ENCODE results near the gene NFATC2IP. TPM values are rescaled to one million over a fixed set of nuclear protein-coding genes. Genes with fewer than 3 reads are reported as not detected.

NFATC2IP gene
- total RNA-seq, 1 experiment from 2014 or later: 63.5 TPM

DNA sequence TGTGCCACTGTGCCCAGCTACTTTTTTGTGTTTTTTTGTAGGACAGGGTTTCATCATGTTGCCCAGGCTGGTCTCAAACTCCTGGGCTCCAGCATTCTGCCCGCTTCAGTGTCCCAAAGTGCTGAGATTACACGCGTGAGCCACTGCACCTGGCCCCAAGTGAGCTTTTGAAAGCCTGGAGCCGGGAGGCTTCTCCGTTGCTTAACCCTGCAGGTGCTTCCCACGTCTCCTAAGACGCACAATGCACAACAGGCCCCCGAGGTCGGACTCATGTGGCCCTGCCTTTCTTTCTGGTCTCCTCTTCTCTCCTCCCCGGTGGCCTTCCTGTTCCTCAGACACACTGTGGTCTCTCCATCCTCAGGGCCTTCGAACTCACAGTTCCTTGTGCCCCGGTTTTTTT lies 38.2 kb upstream of the NFATC2IP start:
- Histone ChIP-seq H3K27ac (ENCODE audit: low read depth, low read length, poor library complexity, severe bottlenecking) (no peak overlapping the region), H3K4me1 (ENCODE audit: insufficient read depth, low read length, poor library complexity, severe bottlenecking) (no peaks in the 10 kb centered on the region), H3K9me3 (ENCODE audit: low read depth, low read length, poor library complexity, severe bottlenecking) (no peaks in the 10 kb centered on the region), H3K4me3 (ENCODE audit: low read depth, low read length, poor library complexity, severe bottlenecking) (no peak overlapping the region), H3K36me3 (ENCODE audit: insufficient read depth, low read length, poor library complexity, severe bottlenecking) (no peaks in the 10 kb centered on the region), H3K27me3 (replicated peaks; ENCODE audit: insufficient read depth, low read depth, low read length, poor library complexity) (no peaks in the 10 kb centered on the region)
- no peak for TF ChIP-seq EZH2 (IDR thresholded peaks at IDR 0.05; ENCODE audit: borderline replicate concordance, low read depth, low read length, poor library complexity, severe bottlenecking)
- intact Hi-C loops (cut with micrococcal nuclease; ENCODE audit: unreplicated experiment): no loop called here
- CTCF ChIA-PET: no interaction called here
- BruUV-seq (replicated peaks): no TSS peak
- POLR2A ChIA-PET (ENCODE audit: low non-redundant PET): interaction anchor here (0.6 kb wide), 1 partner anchor 62 kb away, joined by 3 read pairs; no protein-coding TSS in a partner anchor
- no peak for DNase-seq (ENCODE audit: low spot score)

DNA sequence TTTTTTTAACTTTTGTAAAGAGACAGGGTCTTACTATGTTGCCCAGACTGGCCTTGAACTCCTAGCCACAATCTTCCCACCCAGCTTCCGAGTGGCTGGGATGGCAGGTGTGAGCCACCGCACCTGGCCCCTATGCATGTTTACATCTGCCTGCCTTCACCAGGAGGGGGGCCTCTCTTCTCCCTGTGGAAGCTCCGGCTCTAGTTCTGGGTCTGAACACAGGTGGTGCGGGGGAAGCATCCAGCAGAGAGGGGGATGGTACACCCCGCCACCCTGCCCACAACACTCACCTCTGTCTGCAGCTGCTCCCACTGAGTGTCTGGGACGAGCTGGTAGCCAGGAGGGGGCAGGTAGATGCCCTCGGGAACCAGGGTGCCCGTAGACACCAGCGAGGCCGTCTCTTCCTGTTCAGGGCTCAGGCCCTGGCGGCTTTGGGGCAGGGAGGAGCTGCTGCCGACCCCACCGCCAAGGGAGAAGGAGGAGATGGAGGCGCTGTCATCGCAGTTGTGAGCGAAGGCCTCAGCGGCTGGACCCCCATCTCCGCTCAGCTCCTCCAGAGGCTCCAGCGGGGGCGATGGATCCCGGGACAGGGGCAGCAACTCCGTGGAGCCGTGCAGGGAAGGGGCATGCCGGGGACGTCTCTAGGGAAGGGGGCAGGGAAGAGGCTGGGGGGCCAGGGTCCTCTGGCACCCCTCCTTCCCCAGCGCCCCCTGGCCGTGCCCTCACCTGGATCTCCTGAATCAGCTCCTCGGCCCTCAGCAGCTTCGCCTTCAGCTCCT lies 36.6 kb upstream of the NFATC2IP start:
- TF ChIP-seq, protein P1, sequence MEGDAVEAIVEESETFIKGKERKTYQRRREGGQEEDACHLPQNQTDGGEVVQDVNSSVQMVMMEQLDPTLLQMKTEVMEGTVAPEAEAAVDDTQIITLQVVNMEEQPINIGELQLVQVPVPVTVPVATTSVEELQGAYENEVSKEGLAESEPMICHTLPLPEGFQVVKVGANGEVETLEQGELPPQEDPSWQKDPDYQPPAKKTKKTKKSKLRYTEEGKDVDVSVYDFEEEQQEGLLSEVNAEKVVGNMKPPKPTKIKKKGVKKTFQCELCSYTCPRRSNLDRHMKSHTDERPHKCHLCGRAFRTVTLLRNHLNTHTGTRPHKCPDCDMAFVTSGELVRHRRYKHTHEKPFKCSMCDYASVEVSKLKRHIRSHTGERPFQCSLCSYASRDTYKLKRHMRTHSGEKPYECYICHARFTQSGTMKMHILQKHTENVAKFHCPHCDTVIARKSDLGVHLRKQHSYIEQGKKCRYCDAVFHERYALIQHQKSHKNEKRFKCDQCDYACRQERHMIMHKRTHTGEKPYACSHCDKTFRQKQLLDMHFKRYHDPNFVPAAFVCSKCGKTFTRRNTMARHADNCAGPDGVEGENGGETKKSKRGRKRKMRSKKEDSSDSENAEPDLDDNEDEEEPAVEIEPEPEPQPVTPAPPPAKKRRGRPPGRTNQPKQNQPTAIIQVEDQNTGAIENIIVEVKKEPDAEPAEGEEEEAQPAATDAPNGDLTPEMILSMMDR (conservative IDR thresholded peaks at IDR 0.05; ENCODE audit: low read depth, low read length): no peak
- TF ChIP-seq EZH2 (IDR thresholded peaks at IDR 0.05; ENCODE audit: borderline replicate concordance, low read depth, low read length, poor library complexity, severe bottlenecking): no peak
- Histone ChIP-seq H3K4me3 (ENCODE audit: low read depth, low read length, poor library complexity, severe bottlenecking) (no peak overlapping the region), H3K36me3 (ENCODE audit: insufficient read depth, low read length, poor library complexity, severe bottlenecking) (no peaks in the 10 kb centered on the region), H3K27ac (ENCODE audit: low read depth, low read length, poor library complexity, severe bottlenecking) (no peak overlapping the region), H3K4me1 (ENCODE audit: insufficient read depth, low read length, poor library complexity, severe bottlenecking) (no peaks in the 10 kb centered on the region), H3K9me3 (ENCODE audit: low read depth, low read length, poor library complexity, severe bottlenecking) (no peaks in the 10 kb centered on the region), H3K27me3 (replicated peaks; ENCODE audit: insufficient read depth, low read depth, low read length, poor library complexity) (no peaks in the 10 kb centered on the region)
- CTCF ChIA-PET: no interaction called here
- DNase-seq (ENCODE audit: low spot score): no peak
- intact Hi-C loops (cut with micrococcal nuclease; ENCODE audit: unreplicated experiment): no loop called here
- no TSS peak for BruUV-seq (replicated peaks)
- POLR2A ChIA-PET (ENCODE audit: low non-redundant PET): interaction anchor here (0.7 kb wide), 1 partner anchor 427 kb away, joined by 3 read pairs; no protein-coding TSS in a partner anchor

DNA sequence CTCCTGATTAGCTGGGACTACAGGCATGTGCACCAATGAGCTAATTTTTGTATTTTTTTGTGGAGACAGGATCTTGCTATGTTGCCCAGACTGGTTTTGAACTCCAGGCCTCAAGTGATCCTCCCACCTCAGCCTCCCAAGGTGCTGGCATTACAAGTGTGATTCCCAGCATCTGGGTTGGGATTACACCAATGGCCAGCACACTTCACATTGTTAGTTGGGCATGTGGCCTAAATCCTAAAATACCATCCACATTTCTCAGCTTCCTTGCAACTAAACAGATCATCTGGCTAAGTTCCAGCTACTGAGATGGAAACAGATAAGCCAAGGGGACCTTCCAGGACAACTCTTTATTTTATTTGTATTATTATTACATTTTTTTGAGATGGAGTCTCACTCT lies 35.6 kb upstream of the NFATC2IP start:
- ChIA-PET POLR2A (ENCODE audit: low non-redundant PET) (no interaction called here), CTCF (no interaction called here)
- TF ChIP-seq, protein P1 (conservative IDR thresholded peaks at IDR 0.05; ENCODE audit: low read depth, low read length): no peak
- TF ChIP-seq EZH2 (IDR thresholded peaks at IDR 0.05; ENCODE audit: borderline replicate concordance, low read depth, low read length, poor library complexity, severe bottlenecking): no peak

DNA sequence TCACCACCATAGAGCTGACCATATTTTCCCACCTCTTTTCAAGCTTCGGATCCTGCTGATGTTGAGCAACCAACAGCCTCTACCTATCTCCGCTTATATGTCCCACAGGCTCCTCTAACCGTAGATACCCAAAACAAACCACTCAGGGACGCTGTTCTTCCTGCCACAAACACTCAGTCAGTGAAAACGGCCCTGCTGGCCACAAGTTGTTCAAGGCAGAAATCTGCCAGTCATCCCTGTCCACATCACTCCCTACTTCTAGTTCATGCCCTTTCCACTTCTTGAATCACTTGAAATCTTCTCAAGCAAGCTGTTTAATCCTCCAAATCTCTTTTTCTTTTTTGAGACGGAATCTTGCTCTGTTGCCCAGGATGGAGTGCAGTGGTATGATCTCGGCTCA lies 33.6 kb upstream of the NFATC2IP start:
- Histone ChIP-seq H3K4me3 (ENCODE audit: low read depth, low read length, poor library complexity, severe bottlenecking) (no peak overlapping the region), H3K4me1 (ENCODE audit: insufficient read depth, low read length, poor library complexity, severe bottlenecking) (no peaks in the 10 kb centered on the region), H3K27ac (ENCODE audit: low read depth, low read length, poor library complexity, severe bottlenecking) (no peak overlapping the region), H3K9me3 (ENCODE audit: low read depth, low read length, poor library complexity, severe bottlenecking) (no peaks in the 10 kb centered on the region), H3K27me3 (replicated peaks; ENCODE audit: insufficient read depth, low read depth, low read length, poor library complexity) (no peaks in the 10 kb centered on the region), H3K36me3 (ENCODE audit: insufficient read depth, low read length, poor library complexity, severe bottlenecking) (no peaks in the 10 kb centered on the region)
- BruUV-seq (replicated peaks): no TSS peak
- ChIA-PET CTCF (no interaction called here), POLR2A (ENCODE audit: low non-redundant PET) (no interaction called here)
- intact Hi-C loops (cut with micrococcal nuclease; ENCODE audit: unreplicated experiment): no loop called here
- DNase-seq (ENCODE audit: low spot score): no peak
- TF ChIP-seq, protein P1 (conservative IDR thresholded peaks at IDR 0.05; ENCODE audit: low read depth, low read length): no peak
- no peak for TF ChIP-seq EZH2 (IDR thresholded peaks at IDR 0.05; ENCODE audit: borderline replicate concordance, low read depth, low read length, poor library complexity, severe bottlenecking)

More for the DNA sequence above, 35.6 kb upstream of the NFATC2IP start:
- H3K9me3 ChIP-seq (ENCODE audit: low read depth, low read length, poor library complexity, severe bottlenecking): no peaks in the 10 kb centered on the region
- DNase-seq (ENCODE audit: low spot score): no peak
- no peak overlapping the region for H3K4me3 ChIP-seq (ENCODE audit: low read depth, low read length, poor library complexity, severe bottlenecking)
- H3K4me1 ChIP-seq (ENCODE audit: insufficient read depth, low read length, poor library complexity, severe bottlenecking): no peaks in the 10 kb centered on the region
- no peak overlapping the region for H3K27ac ChIP-seq (ENCODE audit: low read depth, low read length, poor library complexity, severe bottlenecking)
- no peaks in the 10 kb centered on the region for H3K36me3 ChIP-seq (ENCODE audit: insufficient read depth, low read length, poor library complexity, severe bottlenecking)
- no TSS peak for BruUV-seq (replicated peaks)
- no peaks in the 10 kb centered on the region for H3K27me3 ChIP-seq (replicated peaks; ENCODE audit: insufficient read depth, low read depth, low read length, poor library complexity)
- intact Hi-C loops (cut with micrococcal nuclease; ENCODE audit: unreplicated experiment): no loop called here

Measured in A673 (cell line).